ENCODE measurements around the gene SECISBP2L.

SECISBP2L gene

DNA sequence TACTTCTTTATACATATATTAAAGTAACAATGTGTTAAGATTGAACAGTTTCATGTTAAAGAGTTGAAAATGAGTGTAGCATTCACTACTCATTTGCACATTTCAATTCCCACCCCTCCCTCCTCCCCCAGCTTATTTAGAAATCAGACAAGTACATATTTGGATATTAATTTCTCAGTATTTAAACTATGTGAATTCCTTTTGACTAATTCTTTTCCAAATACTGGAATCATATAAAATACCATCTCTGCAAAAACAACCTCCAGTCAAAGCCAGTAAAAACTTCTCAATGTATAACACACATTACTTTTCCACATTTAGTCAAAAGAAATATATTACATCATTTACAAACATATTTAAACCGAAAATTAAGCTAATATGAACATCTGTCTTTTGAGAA, 57.1 kb downstream of the SECISBP2L start:
- no peak for DNase-seq (ENCODE audit: low read depth)
- Histone ChIP-seq H3K27me3 (replicated peaks; ENCODE audit: control insufficient read depth, insufficient read depth, low read length) (no peaks in the 10 kb centered on the region), H3K4me1 (ENCODE audit: control insufficient read depth, insufficient read depth, low read length) (peaks cover 31% of the 10 kb centered on the region), H3K4me3 (ENCODE audit: low read length) (no peak overlapping the region), H3K9ac (ENCODE audit: low read length) (no peak overlapping the region), H3K36me3 (ENCODE audit: control insufficient read depth, insufficient read depth, low read length, severe bottlenecking) (peaks cover 42% of the 10 kb centered on the region), H3K9me3 (ENCODE audit: control insufficient read depth, low read length) (no peaks in the 10 kb centered on the region)

DNA sequence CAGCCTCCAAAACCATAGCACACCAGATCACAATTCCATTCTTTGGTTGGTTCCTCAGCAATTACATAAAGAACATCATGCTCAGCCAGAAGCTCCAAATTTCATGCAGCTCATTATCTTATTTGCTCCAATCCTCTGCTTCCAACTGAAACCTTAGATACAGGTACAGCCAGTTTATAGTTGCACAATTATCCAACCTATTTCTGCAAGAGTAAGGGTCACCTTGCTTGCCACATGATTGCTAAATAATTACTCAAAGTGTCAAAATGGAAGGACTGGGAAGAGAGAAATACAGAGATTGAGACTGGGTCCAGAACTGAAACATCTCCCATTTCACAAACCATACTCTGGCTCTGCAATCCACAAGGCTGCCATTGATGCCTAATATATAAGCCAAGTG, 59.1 kb downstream of the SECISBP2L start:
- peaks cover 38% of the 10 kb centered on the region for H3K4me1 ChIP-seq (ENCODE audit: control insufficient read depth, insufficient read depth, low read length)
- H3K36me3 ChIP-seq (ENCODE audit: control insufficient read depth, insufficient read depth, low read length, severe bottlenecking): peaks cover 28% of the 10 kb centered on the region
- no peaks in the 10 kb centered on the region for H3K9me3 ChIP-seq (ENCODE audit: control insufficient read depth, low read length)
- H3K27me3 ChIP-seq (replicated peaks; ENCODE audit: control insufficient read depth, insufficient read depth, low read length): no peaks in the 10 kb centered on the region
- H3K9ac ChIP-seq (ENCODE audit: low read length): no peak overlapping the region
- no peak for DNase-seq (ENCODE audit: low read depth)
- H3K4me3 ChIP-seq (ENCODE audit: low read length): no peak overlapping the region

GRCh38 chr15:48986240-48986639, 60.0 kb downstream of the SECISBP2L start:
- no peaks in the 10 kb centered on the region for H3K9me3 ChIP-seq (ENCODE audit: control insufficient read depth, low read length)

GRCh38 chr15:48985516-48985915, 60.7 kb downstream of the SECISBP2L start:
- H3K9me3 ChIP-seq (ENCODE audit: control insufficient read depth, low read length): no peaks in the 10 kb centered on the region
- H3K4me1 ChIP-seq (ENCODE audit: control insufficient read depth, insufficient read depth, low read length): peaks cover 45% of the 10 kb centered on the region
- no peak for DNase-seq (ENCODE audit: low read depth)
- H3K36me3 ChIP-seq (ENCODE audit: control insufficient read depth, insufficient read depth, low read length, severe bottlenecking): peaks cover 14% of the 10 kb centered on the region
- H3K4me3 ChIP-seq (ENCODE audit: low read length): no peak overlapping the region
- H3K27me3 ChIP-seq (replicated peaks; ENCODE audit: control insufficient read depth, insufficient read depth, low read length): no peaks in the 10 kb centered on the region
- no peak overlapping the region for H3K9ac ChIP-seq (ENCODE audit: low read length)

More at GRCh38 chr15:48986240-48986639, 60.0 kb downstream of the SECISBP2L start:
- no peak overlapping the region for H3K4me3 ChIP-seq (ENCODE audit: low read length)
- peaks cover 45% of the 10 kb centered on the region for H3K4me1 ChIP-seq (ENCODE audit: control insufficient read depth, insufficient read depth, low read length)
- no peaks in the 10 kb centered on the region for H3K27me3 ChIP-seq (replicated peaks; ENCODE audit: control insufficient read depth, insufficient read depth, low read length)
- peaks cover 19% of the 10 kb centered on the region for H3K36me3 ChIP-seq (ENCODE audit: control insufficient read depth, insufficient read depth, low read length, severe bottlenecking)
- no peak overlapping the region for H3K9ac ChIP-seq (ENCODE audit: low read length)
- no peak for DNase-seq (ENCODE audit: low read depth)

DNA sequence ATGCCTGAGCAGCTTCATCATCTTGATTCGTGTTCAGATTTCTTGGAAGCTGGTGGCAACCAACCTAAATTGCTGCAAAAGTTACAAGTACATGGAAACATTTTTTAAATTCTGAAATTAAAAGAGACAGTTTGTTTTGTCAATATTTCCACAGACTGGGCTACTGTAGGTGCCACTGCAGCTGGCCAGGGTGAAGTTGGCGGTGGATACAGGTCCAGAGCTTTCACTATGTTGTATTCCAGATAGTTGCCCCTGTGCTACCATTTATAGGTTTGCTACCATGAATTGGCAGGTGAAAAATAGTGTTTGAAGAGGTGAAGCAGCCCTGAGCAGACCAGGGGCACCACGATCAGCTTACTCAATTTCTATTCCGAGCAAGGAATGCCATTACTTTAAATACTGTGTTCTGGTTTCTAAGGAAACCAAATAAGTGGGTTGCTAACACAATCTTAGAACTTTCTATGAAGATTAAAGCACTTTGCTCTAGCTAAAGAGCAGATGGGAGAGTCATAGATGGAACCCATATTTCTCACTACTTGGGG, 61.4 kb downstream of the SECISBP2L start:
- peaks cover 39% of the 10 kb centered on the region for H3K4me1 ChIP-seq (ENCODE audit: control insufficient read depth, insufficient read depth, low read length)
- H3K9ac ChIP-seq (ENCODE audit: low read length): no peak overlapping the region
- H3K36me3 ChIP-seq (ENCODE audit: control insufficient read depth, insufficient read depth, low read length, severe bottlenecking): peaks cover 8% of the 10 kb centered on the region
- peak overlapping the region; percentile 28 for H3K4me3 ChIP-seq (ENCODE audit: low read length)
- DNase-seq (ENCODE audit: low read depth): peak; percentile 45
- H3K27me3 ChIP-seq (replicated peaks; ENCODE audit: control insufficient read depth, insufficient read depth, low read length): no peaks in the 10 kb centered on the region
- no peaks in the 10 kb centered on the region for H3K9me3 ChIP-seq (ENCODE audit: control insufficient read depth, low read length)

DNA sequence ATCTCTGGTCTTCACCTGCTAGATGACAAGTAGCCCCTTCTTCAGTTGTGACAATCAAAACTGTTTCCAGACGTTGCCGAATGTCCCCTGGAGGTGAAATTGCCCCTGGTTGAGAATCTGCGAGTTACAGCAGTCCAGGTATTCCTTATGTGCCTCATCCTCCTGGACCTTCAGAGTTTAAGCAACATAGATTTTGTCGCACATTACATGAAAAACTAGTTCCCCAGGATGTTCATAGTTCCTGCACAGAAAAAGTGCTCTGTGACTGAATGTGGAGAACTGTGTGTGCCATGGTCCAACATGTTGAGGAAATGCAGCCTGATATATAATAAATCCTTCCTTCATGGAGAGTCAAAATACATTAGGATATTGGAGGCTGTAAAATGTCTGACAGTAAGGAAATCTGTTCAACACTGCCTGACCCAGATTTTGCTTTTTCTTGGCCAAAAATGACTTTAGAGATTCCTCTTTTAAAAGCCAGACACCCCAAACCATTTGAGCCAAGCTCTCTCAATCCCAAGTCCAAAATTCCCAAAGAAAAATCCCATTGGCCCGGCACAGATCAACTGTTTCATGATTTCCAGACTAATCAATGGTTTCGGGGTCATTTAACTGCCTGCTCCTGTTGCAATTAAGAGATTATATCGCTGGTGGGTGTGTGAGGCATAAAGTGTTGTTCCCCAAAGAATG, 62.1 kb downstream of the SECISBP2L start:
- Histone ChIP-seq H3K4me1 (ENCODE audit: control insufficient read depth, insufficient read depth, low read length) (peaks cover 35% of the 10 kb centered on the region), H3K36me3 (ENCODE audit: control insufficient read depth, insufficient read depth, low read length, severe bottlenecking) (peaks cover 6% of the 10 kb centered on the region), H3K9ac (ENCODE audit: low read length) (no peak overlapping the region), H3K27me3 (replicated peaks; ENCODE audit: control insufficient read depth, insufficient read depth, low read length) (no peaks in the 10 kb centered on the region), H3K4me3 (ENCODE audit: low read length) (no peak overlapping the region), H3K9me3 (ENCODE audit: control insufficient read depth, low read length) (no peaks in the 10 kb centered on the region)
- no peak for DNase-seq (ENCODE audit: low read depth)

DNA sequence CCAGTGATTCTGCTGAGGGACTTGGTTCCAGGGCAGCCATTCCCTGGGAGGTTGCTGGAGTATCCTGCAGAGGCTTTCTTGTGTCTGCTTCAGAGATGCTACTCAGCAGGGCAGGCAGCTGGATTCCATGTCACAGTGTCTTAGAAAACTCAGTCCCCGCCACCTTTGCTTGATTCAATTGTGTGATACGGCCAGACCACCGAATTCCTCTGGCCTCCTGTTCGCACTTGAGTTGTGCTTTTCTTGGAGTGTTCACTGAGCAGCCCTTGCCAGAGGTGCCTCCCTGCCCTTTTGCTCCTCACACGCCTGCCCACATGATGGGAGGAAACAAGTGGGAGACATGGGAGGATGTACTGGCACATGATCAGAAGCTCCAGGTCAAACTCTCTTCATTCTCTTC, 62.9 kb downstream of the SECISBP2L start:
- Histone ChIP-seq H3K4me1 (ENCODE audit: control insufficient read depth, insufficient read depth, low read length) (peaks cover 34% of the 10 kb centered on the region), H3K9me3 (ENCODE audit: control insufficient read depth, low read length) (no peaks in the 10 kb centered on the region), H3K36me3 (ENCODE audit: control insufficient read depth, insufficient read depth, low read length, severe bottlenecking) (peaks cover 5% of the 10 kb centered on the region), H3K27me3 (replicated peaks; ENCODE audit: control insufficient read depth, insufficient read depth, low read length) (no peaks in the 10 kb centered on the region), H3K9ac (ENCODE audit: low read length) (no peak overlapping the region), H3K4me3 (ENCODE audit: low read length) (no peak overlapping the region)
- no peak for DNase-seq (ENCODE audit: low read depth)

DNA sequence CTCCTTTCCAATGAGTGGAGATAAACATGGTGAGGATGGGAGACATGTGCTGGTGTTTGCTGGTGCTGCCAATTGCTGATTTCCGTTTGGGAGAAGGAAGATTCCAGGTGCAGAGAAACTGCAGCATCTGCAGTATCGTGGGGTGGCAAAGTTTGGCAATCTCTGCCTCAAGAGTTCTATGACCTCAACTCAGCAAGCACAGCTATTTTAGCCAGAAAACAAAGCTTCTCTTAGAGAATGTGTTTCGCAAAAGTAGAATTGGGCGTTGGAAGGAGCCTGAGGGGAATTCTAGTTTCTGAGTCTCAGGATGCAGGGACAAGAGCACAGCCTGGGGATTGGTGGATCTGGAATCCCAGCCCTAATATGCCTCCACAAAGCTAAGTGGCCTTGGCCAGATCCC, 64.3 kb downstream of the SECISBP2L start:
- Histone ChIP-seq H3K9me3 (ENCODE audit: control insufficient read depth, low read length) (no peaks in the 10 kb centered on the region), H3K27me3 (replicated peaks; ENCODE audit: control insufficient read depth, insufficient read depth, low read length) (no peaks in the 10 kb centered on the region), H3K4me3 (ENCODE audit: low read length) (no peak overlapping the region), H3K36me3 (ENCODE audit: control insufficient read depth, insufficient read depth, low read length, severe bottlenecking) (no peaks in the 10 kb centered on the region), H3K9ac (ENCODE audit: low read length) (no peak overlapping the region), H3K4me1 (ENCODE audit: control insufficient read depth, insufficient read depth, low read length) (peaks cover 34% of the 10 kb centered on the region)
- peak; percentile 22 for DNase-seq (ENCODE audit: low read depth)

- Histone ChIP-seq H3K9ac (ENCODE audit: low read length) (no peak overlapping the region), H3K36me3 (ENCODE audit: control insufficient read depth, insufficient read depth, low read length, severe bottlenecking) (no peaks in the 10 kb centered on the region), H3K4me1 (ENCODE audit: control insufficient read depth, insufficient read depth, low read length) (peaks cover 25% of the 10 kb centered on the region), H3K9me3 (ENCODE audit: control insufficient read depth, low read length) (no peaks in the 10 kb centered on the region), H3K27me3 (replicated peaks; ENCODE audit: control insufficient read depth, insufficient read depth, low read length) (no peaks in the 10 kb centered on the region), H3K4me3 (ENCODE audit: low read length) (no peak overlapping the region)
- no peak for DNase-seq (ENCODE audit: low read depth)
Measured at GRCh38 chr15:48978638-48979037, 67.6 kb downstream of the SECISBP2L start.

DNA sequence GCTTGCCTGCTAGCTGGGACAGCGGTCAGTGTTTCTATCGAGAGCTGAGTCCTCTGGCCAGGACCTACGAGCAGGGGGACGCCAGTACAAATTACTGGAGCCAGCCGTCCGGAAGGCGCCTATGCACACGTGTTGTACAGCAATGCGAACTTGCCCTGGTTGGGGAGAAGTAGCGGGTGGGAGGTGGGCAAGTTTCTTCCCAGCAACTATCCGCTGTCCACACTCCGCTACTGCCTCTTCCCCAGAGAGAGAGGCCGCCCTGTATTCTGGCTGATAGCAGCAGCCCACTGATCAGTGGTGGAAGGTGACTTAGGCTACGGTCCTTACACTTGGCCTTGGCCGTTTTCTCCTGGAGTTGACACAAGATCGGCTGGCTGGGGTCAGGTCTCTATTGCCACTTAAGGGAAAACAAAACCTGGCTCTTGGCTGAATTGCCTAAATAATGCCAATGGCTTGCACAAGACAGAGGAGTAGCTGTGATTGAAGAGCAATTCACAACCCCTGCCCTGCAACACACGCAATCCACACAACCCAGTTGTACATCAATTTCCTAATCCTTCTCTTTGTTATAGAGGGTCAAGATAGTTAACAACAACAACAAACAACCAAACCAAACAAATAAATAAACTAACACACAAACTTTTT, 69.7 kb downstream of the SECISBP2L start:
- Histone ChIP-seq H3K36me3 (ENCODE audit: control insufficient read depth, insufficient read depth, low read length, severe bottlenecking) (no peaks in the 10 kb centered on the region), H3K4me1 (ENCODE audit: control insufficient read depth, insufficient read depth, low read length) (peaks cover 14% of the 10 kb centered on the region), H3K27me3 (replicated peaks; ENCODE audit: control insufficient read depth, insufficient read depth, low read length) (peaks cover 6% of the 10 kb centered on the region), H3K4me3 (ENCODE audit: low read length) (peak overlapping the region; percentile 79), H3K9me3 (ENCODE audit: control insufficient read depth, low read length) (no peaks in the 10 kb centered on the region), H3K9ac (ENCODE audit: low read length) (peak overlapping the region; percentile 90)
- no peak for DNase-seq (ENCODE audit: low read depth)

DNA sequence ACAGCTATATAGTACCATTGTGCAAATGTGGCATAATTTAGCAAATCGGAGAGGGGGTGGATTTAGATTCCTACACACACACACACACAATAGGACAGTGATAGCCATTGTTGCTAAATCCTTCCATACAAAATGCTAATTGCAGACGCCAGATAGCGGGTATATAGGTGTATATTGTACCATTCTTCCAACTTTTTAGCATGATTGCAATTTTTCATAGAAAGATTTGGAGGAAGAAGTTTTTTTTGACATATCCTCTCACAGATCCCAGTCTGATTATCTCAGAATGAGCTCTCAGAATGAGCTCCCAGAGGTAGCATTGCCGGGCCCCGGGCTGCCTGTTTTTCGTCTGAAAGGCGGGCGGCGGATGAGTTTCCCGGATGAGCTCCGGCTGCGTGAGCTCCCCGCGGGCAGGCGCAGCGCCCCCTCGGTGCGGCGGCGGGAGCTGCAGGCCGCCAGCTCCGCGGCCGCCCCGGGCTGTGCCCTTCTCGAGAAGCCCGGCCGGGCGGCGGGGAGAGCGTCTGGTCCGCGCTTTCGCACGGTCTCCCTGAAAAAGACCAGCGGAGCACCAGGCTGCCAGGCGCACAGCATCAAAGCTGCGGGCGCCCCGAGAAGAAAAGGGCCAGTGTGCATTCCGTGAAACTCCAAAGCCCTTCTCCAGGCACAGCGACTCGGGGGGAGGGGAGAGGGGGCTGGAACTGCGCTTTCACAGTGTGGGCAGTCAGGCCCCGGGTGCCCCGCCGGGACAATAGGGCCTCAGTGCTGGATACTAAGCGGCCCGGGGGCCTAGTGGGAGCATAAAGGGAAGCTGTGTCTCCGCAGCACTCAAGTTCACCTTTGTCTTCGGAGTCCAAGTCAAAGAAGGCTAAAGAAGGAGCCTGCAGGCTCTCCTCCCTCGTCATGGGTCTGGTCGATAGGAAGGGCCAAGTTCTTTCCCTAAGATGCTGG, 70.5 kb downstream of the SECISBP2L start:
- DNase-seq (ENCODE audit: low read depth): peak; percentile 94
- Histone ChIP-seq H3K9me3 (ENCODE audit: control insufficient read depth, low read length) (no peaks in the 10 kb centered on the region), H3K9ac (ENCODE audit: low read length) (peak overlapping the region; percentile 90), H3K4me3 (ENCODE audit: low read length) (peak overlapping the region; percentile 79), H3K27me3 (replicated peaks; ENCODE audit: control insufficient read depth, insufficient read depth, low read length) (peaks cover 6% of the 10 kb centered on the region), H3K4me1 (ENCODE audit: control insufficient read depth, insufficient read depth, low read length) (peaks cover 13% of the 10 kb centered on the region), H3K36me3 (ENCODE audit: control insufficient read depth, insufficient read depth, low read length, severe bottlenecking) (no peaks in the 10 kb centered on the region)
